NCI-H2196 treated with DMSO at 0.1 percent for 48 hours (cell line): ENCODE data around the gene GLYAT.

ENCODE experiments used
- DNase-seq: peaks from one replicate; lab custom pipeline; 2025; ENCODE audit not compliant: unreplicated experiment; lab: John Stamatoyannopoulos, UW

GLYAT gene

GRCh38 chr11:58731819-58732218 lies at the start of gene GLYAT:
Gene GLYAT (minus strand): TSS chr11:58731943. CDS start chr11:58724496, 7,447 bp downstream.
- no peak for DNase-seq

GRCh38 chr11:58781345-58781744 lies 49.6 kb upstream of the GLYAT start:
- no peak for DNase-seq

GRCh38 chr11:58780578-58780977 lies 48.8 kb upstream of the GLYAT start:
- DNase-seq = no peak

GRCh38 chr11:58776891-58777710 lies 45.4 kb upstream of the GLYAT start:
- DNase-seq = no peak

GRCh38 chr11:58775066-58775708 lies 43.4 kb upstream of the GLYAT start:
- DNase-seq = no peak

GRCh38 chr11:58774164-58774593 lies 42.4 kb upstream of the GLYAT start:
- DNase-seq = no peak

- no peak for DNase-seq
These were observed 41.6 kb upstream of the GLYAT start for GRCh38 chr11:58773337-58773736.

- DNase-seq = no peak
These were observed 40.9 kb upstream of the GLYAT start for GRCh38 chr11:58772329-58773285.

- no peak for DNase-seq
These were observed 39.7 kb upstream of the GLYAT start for GRCh38 chr11:58771458-58771855.

GRCh38 chr11:58770627-58771457 lies 39.1 kb upstream of the GLYAT start:
- DNase-seq = no peak

GRCh38 chr11:58770166-58770565 lies 38.4 kb upstream of the GLYAT start:
- no peak for DNase-seq

- no peak for DNase-seq
These were observed 37.6 kb upstream of the GLYAT start for GRCh38 chr11:58769308-58769707.

GRCh38 chr11:58768137-58768536 lies 36.4 kb upstream of the GLYAT start:
- no peak for DNase-seq

GRCh38 chr11:58765078-58765477 lies 33.3 kb upstream of the GLYAT start:
- DNase-seq = no peak

GRCh38 chr11:58763120-58763490 lies 31.4 kb upstream of the GLYAT start:
- DNase-seq = no peak

GRCh38 chr11:58762284-58763119 lies 30.8 kb upstream of the GLYAT start:
- no peak for DNase-seq

- no peak for DNase-seq
These were observed 25.7 kb upstream of the GLYAT start for GRCh38 chr11:58757439-58757838.

GRCh38 chr11:58745705-58746364 lies 14.1 kb upstream of the GLYAT start:
- no peak for DNase-seq
